Right lobe of liver (tissue), 4 donors: ENCODE data around the gene IL17B.

Experiments
- CTCF ChIP-seq, 4 donors: fragments of 200-600 bp in 3 of 4; fragments of 450-650 bp in 1 of 4; IDR thresholded peaks; one replicate each; pipeline versions ENCODE4 v1.5.1 to v1.8.0; 2016 to 2022; ENCODE audit warnings: antibody characterized with exemption in 4 of 4, mild to moderate bottlenecking in 2 of 4
- POLR2A ChIP-seq: fragments of 450-650 bp; IDR thresholded peaks from one replicate; pipeline ENCODE4 v1.6.1; 2017; ENCODE audit warnings: antibody characterized with exemption, mild to moderate bottlenecking
- donor health status: DM: no; HTN: no; CAD: no.
- donor health status: DM: no; HTN: no; CAD: no.
- donor health status: DM: no; HTN: yes; CAD: no.

GRCh38 chr5:149364719-149365118 is 14.4 kb downstream of the IL17B start:
- TF ChIP-seq CTCF (IDR thresholded peaks at IDR 0.05) (no peak), POLR2A (no peak)
